ENCODE measurements around the gene GPR153. TPM values are rescaled to one million over a fixed set of nuclear protein-coding genes. Genes with fewer than 3 reads are reported as not detected.

Gene GPR153
- total and polyA plus RNA-seq, 4 donors = 0.37 to 5.9 (median 2.7) TPM

DNA sequence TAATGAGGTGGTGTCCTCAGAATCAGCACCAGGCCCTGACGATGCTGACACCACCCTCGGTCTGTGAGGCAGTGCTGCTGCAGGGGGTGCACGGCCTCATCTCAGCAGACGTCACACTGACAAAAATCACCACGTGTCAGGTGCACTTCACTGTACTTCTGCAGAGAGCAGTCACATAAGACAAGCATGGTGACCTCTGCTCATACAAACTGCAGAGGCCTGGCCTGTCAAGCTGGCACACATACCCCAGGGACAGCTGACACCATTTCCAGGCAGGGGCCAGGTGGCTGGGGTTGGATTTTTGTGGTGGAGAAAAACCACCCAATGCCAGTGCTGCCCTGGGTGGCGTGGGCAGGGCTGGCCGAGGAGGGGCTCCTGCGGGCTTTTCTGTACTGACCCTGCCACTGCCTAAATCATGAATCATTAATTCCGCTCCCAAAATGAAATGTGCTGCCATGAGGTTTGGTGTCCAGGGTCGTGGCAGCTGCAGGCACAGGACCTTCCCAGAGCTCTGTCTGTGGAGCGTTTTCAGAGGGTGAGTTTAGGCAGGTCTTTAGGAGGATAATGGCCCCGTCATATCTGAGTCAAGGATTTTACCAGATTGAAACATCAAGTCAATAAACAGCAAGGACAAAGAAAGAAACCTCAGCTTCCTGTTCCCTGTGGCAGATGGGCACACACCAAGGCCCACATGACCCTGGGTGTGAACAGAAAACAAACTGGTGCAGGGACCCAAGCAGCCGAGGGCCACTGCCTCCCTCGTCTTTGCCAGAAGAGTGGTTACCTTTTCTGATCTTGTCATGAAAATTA, 33.4 kb upstream of the GPR153 start:
- no peak overlapping the region for H3K4me3 ChIP-seq (ENCODE audit: low read depth in 1 of 3, low read length in 3 of 3)
- no peaks in the 10 kb centered on the region for H3K27me3 ChIP-seq (ENCODE audit: control insufficient read depth in 4 of 4, insufficient read depth in 4 of 4, low read length in 3 of 4)
- H3K36me3 ChIP-seq (ENCODE audit: control insufficient read depth in 4 of 4, insufficient read depth in 3 of 4, low read depth in 1 of 4, low read length in 3 of 4) = peaks cover 0 to 6% (median 5%) of the 10 kb centered on the region in 4 donors
- DNase-seq (ENCODE audit: low spot score) = no peak
- H3K9ac ChIP-seq (ENCODE audit: low read depth in 1 of 2, low read length in 2 of 2) = no peak overlapping the region
- H3K4me1 ChIP-seq (ENCODE audit: control insufficient read depth in 4 of 4, insufficient read depth in 4 of 4, low read length in 3 of 4) = no peaks in the 10 kb centered on the region
- 92% methylated on average over 14 of the region's 14 CpGs for WGBS
- H3K27ac ChIP-seq (ENCODE audit: low read depth in 1 of 2, low read length in 2 of 2) = no peak overlapping the region
- TF ChIP-seq GABPA (IDR thresholded peaks at IDR 0.05 in 1 of 2, conservative IDR thresholded peaks at IDR 0.05 in 1 of 2) = no peak
- TF ChIP-seq FOXA2 (IDR thresholded peaks at IDR 0.05) = no peak
- no peak for TF ChIP-seq NR2F2 (IDR thresholded peaks at IDR 0.05)
- TF ChIP-seq EGR1 (IDR thresholded peaks at IDR 0.05; ENCODE audit: low read depth in 2 of 2) = no peak
- TF ChIP-seq ZBTB33 (IDR thresholded peaks at IDR 0.05) = no peak
- TF ChIP-seq, protein P1, sequence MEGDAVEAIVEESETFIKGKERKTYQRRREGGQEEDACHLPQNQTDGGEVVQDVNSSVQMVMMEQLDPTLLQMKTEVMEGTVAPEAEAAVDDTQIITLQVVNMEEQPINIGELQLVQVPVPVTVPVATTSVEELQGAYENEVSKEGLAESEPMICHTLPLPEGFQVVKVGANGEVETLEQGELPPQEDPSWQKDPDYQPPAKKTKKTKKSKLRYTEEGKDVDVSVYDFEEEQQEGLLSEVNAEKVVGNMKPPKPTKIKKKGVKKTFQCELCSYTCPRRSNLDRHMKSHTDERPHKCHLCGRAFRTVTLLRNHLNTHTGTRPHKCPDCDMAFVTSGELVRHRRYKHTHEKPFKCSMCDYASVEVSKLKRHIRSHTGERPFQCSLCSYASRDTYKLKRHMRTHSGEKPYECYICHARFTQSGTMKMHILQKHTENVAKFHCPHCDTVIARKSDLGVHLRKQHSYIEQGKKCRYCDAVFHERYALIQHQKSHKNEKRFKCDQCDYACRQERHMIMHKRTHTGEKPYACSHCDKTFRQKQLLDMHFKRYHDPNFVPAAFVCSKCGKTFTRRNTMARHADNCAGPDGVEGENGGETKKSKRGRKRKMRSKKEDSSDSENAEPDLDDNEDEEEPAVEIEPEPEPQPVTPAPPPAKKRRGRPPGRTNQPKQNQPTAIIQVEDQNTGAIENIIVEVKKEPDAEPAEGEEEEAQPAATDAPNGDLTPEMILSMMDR (IDR thresholded peaks at IDR 0.05; ENCODE audit: low read depth, low read length, missing input control) = no peak
- TF ChIP-seq JUND (IDR thresholded peaks at IDR 0.05) = no peak
- TF ChIP-seq YY1 (IDR thresholded peaks at IDR 0.05) = no peak
- peaks cover 0 to 4% (median 0%) of the 10 kb centered on the region in 4 donors for H3K9me3 ChIP-seq (ENCODE audit: control insufficient read depth in 4 of 4, low read length in 3 of 4)

GRCh38 chr1:6292102-6292501, 31.2 kb upstream of the GPR153 start:
- no peak for DNase-seq (ENCODE audit: low spot score)
- H3K27ac ChIP-seq (ENCODE audit: low read depth in 1 of 2, low read length in 2 of 2) = no peak overlapping the region
- TF ChIP-seq EGR1 (IDR thresholded peaks at IDR 0.05; ENCODE audit: low read depth in 2 of 2) (no peak), SP1 (IDR thresholded peaks at IDR 0.05) (no peak), TAF1 (conservative IDR thresholded peaks at IDR 0.05) (no peak), REST (IDR thresholded peaks at IDR 0.05) (no peak), GABPA (IDR thresholded peaks at IDR 0.05 in 1 of 2, conservative IDR thresholded peaks at IDR 0.05 in 1 of 2) (no peak), YY1 (IDR thresholded peaks at IDR 0.05) (no peak), RAD21 (IDR thresholded peaks at IDR 0.05) (no peak), FOXA1 (IDR thresholded peaks at IDR 0.05) (no peak), HNF4G (IDR thresholded peaks at IDR 0.05) (no peak), ZBTB33 (IDR thresholded peaks at IDR 0.05) (no peak), HNF4A (conservative IDR thresholded peaks at IDR 0.05) (no peak), NR2F2 (IDR thresholded peaks at IDR 0.05) (no peak), FOXA2 (IDR thresholded peaks at IDR 0.05) (no peak), JUND (IDR thresholded peaks at IDR 0.05) (no peak), RXRA (IDR thresholded peaks at IDR 0.05) (no peak)
- TF ChIP-seq, protein P1 (IDR thresholded peaks at IDR 0.05; ENCODE audit: low read depth, low read length, missing input control) = no peak
- TF ChIP-seq, protein P2, sequence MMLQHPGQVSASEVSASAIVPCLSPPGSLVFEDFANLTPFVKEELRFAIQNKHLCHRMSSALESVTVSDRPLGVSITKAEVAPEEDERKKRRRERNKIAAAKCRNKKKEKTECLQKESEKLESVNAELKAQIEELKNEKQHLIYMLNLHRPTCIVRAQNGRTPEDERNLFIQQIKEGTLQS (IDR thresholded peaks at IDR 0.05) = no peak
- TF ChIP-seq, protein P3, sequence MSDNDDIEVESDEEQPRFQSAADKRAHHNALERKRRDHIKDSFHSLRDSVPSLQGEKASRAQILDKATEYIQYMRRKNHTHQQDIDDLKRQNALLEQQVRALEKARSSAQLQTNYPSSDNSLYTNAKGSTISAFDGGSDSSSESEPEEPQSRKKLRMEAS (IDR thresholded peaks at IDR 0.05) = no peak
- H3K4me1 ChIP-seq (ENCODE audit: control insufficient read depth in 4 of 4, insufficient read depth in 4 of 4, low read length in 3 of 4) = no peaks in the 10 kb centered on the region
- no peak overlapping the region for H3K4me3 ChIP-seq (ENCODE audit: low read depth in 1 of 3, low read length in 3 of 3)
- peaks cover 0 to 6% (median 5%) of the 10 kb centered on the region in 4 donors for H3K36me3 ChIP-seq (ENCODE audit: control insufficient read depth in 4 of 4, insufficient read depth in 3 of 4, low read depth in 1 of 4, low read length in 3 of 4)
- WGBS = 97% methylated on average over 10 of the region's 10 CpGs
- H3K27me3 ChIP-seq (ENCODE audit: control insufficient read depth in 4 of 4, insufficient read depth in 4 of 4, low read length in 3 of 4) = no peaks in the 10 kb centered on the region
- no peak overlapping the region for H3K9ac ChIP-seq (ENCODE audit: low read depth in 1 of 2, low read length in 2 of 2)
- H3K9me3 ChIP-seq (ENCODE audit: control insufficient read depth in 4 of 4, low read length in 3 of 4) = peaks cover 0 to 4% (median 0%) of the 10 kb centered on the region in 4 donors

Data from liver (tissue), 9 donors.